ENCODE data around the gene TMEM150C.
"Not testable (repeated sequence)": the region's sequence is repeated elsewhere in the genome, so short reads cannot be mapped to it uniquely, and the experiment has no call there.

The TMEM150C gene

DNA sequence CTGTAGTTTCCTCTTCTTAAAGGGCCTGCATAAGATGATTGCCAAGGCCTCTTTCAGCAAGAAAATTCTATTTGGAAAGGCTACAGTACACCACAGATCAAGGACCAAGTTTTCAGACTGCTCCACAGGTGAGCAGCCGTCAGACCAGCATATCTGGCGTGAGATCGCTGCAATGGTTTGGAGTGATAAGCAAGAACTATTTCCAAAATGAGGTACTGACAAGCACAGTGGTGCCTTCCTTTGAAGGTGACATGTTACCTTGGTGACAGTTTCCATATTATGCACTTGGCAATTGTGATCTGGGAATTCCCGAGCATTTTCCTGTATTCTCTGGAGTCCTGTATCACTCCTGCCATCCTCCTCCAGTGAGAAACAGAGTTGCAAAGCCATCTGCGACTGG lies 7.3 kb upstream of the TMEM150C start:
- no peak for DNase-seq (ENCODE audit: low read depth)

DNA sequence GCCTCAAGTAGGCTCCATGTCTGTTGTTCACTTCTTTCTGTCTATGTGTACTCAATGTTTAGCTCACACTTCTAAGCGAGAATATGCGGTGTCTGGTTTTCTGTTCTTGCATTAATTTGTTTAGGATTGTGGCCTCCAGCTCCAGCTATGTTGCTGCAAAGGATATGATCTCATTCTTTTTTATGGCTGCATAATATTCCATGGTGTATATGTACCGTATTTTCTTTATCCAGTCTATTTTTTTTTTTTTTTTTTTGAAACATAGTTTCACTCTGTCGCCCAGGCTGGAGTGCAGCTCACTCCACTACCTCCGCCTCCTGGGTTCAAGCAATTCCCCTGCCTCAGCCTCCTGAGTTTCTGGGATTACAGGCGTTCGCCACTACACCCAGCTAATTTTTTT lies 5.7 kb upstream of the TMEM150C start:
- no peak for DNase-seq (ENCODE audit: low read depth)

DNA sequence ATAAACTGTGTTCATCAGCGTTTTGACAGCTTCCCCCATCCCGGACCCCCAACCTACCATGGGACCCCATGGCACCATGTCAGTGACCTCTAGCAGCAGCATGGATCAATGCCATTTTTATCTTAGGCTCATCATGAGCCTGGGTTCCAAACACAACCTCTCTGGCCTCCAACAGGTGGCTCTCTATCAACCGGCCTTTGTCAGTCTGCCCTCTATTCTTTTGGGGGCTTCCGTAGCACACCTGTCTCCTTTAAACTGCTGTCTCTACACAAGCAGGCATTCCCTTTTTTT lies 721 bp upstream of the TMEM150C start:
- DNase-seq (ENCODE audit: low read depth) = no peak

DNA sequence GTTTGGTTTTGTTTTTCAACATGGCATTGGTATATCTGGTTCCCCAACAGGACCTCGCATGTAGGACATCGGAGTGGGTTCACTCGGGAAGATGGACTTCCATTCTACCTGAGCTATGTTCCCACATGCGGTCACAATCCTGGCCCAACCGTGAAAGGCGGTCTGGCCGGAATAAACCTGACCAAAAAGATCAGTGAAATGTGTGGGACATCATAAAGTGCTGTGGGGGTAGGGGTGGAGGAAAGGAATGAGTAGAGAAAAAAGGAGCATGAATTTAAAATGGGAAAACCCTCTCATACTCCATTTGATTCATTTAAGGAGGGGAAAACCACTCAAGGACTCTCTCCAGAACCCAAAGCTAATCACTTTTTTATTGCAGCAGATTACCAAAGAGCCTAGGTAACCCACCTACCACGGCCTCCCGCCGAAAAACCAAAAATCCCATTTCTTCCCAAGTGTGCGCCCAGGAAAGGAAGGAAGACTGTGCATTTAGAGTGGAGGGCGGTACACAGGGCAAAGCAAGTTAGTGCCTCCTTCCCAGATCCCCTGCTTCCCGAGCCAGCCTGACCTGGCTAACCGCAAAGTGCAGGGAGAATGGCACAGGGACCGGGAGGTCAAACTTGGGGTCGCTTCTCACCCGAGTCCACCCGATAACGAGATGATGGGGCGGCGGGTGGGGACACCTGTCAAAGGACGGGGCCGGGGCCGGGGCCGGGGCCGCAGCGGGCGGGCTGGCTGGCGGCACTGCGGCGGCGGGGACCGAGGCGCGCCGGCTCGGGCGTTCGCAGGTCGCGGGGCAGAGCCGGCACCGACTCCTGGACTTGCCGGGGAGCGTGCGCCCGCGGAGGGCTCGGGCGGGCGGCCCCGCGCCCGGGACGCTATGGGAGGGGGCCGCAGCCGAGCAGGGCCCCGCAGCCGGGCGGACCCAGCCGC lies 669 bp downstream of the TMEM150C start:
- no peak for DNase-seq (ENCODE audit: low read depth)

DNA sequence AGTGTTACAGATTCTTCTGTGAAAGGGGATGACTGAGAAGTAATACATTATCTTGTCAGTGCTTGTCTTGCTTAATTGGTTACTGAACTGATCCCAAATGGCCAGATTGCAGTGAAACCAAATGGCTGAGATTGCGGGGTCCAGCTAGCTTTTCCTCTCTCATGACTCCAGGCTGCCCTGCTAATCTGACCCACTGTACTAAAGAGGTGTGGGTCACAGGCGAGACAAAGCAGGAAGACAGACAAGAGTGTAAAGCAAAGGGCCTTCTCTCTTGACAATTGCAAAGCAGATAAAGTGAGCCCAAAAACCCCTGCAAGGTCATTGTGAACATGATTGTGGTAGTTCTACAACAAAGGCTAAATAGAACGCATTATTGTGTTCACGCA lies 2.1 kb downstream of the TMEM150C start:
- DNase-seq (ENCODE audit: low read depth) = no peak

DNA sequence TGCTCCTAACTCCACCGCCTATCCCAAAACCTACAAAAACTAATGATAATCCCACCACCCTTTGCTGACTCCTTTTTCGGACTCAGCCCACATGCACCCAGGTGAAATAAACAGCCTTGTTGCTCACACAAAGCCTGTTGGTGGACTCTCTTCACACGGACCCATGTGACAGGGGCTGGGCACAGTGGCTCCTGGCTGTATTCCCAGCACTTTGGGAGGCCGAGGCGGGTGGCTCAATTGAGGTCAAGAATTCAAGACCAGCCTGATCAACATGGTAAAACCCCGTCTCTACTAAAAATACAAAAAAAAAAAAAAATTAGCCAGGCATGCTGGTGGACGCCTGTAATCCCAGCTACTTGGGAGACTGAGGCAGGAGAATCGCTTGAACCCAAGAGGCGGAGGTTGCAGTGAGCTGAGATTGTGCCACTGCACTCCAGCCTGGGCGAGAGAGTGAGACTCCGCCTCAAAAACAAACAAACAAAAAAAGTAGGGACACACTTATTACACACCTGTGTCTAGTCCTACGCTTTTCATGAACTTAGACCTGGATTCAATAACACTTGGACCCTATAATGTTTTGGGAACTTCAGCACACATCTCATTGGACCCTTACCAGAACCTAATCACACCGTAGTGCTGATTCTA lies 2.6 kb downstream of the TMEM150C start:
- not testable (repeated sequence) for DNase-seq (ENCODE audit: low read depth)

DNA sequence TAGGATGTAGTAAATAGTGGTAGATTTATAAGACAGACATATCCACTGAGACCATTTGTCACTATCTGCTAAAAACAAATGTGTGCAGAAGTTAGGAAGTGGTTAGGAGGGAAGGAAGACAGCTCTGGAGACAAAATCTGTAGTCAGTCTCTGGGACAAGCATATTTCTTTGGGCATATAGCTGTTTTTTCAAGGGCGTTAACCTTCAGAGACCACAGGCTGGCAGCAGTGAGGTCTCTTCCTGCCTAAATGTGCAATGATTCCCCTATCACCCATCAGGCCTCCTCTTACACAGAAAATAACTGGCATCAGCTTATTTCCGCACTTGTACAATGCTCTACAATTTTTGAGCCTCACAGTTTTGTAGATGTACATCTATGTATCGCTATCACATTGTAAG lies 6.5 kb downstream of the TMEM150C start:
- no peak for DNase-seq (ENCODE audit: low read depth)

DNA sequence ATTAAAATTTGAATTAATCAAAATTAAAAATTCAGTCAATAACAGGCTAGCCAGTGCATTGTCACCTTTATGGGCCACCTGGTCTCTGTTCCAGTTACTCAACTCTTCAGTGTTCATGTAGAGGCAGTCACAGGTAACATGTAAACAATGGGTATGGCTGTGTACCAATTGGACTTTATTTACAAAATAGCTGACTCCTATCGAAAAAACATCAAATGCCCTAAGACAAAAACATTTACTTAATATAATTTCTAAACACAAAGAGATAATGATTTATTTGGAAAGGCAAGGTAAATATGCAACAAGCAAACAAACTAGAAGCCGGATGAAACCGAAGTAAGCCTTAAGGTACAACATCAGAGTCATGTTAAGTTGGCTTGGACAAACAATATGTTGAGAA lies 8.8 kb downstream of the TMEM150C start:
- DNase-seq (ENCODE audit: low read depth) = no peak

DNA sequence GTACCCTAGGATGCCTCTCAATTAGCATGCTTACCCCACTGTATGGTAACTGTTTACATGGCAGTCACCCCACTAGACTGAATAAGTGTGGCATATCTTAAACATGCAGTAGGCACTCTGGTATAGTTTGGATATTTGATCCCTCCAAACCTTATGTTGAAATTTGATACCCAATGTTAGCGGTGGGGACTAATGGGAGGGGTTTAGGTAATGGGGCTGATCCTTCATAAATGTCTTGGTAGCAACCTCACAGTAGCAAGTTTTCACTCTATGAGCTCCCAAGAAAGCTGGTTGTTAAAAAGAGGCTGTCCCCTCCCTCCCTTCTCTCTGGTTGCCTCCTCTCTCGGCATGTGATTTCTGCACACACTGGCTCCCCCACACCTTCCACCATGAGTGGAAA lies 10.1 kb downstream of the TMEM150C start:
- no peak for DNase-seq (ENCODE audit: low read depth)

DNA sequence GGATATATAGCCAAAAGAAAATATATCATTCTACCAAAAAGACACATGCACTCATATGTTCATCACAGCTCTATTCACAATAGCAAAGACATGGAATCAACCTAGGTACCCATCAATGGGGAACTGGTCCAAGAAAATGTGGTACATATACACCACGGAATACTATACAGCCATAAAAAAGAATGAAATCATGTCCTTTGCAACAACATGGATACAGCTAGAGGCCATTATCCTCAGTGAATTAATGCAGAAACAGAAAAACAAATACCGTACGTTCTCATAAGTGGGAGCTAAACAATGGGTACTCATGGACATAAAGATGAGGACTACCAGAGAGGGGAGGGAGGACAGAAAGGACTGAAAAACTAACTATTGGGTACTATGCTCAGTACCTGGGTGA lies 13.9 kb downstream of the TMEM150C start:
- not testable (repeated sequence) for DNase-seq (ENCODE audit: low read depth)

DNA sequence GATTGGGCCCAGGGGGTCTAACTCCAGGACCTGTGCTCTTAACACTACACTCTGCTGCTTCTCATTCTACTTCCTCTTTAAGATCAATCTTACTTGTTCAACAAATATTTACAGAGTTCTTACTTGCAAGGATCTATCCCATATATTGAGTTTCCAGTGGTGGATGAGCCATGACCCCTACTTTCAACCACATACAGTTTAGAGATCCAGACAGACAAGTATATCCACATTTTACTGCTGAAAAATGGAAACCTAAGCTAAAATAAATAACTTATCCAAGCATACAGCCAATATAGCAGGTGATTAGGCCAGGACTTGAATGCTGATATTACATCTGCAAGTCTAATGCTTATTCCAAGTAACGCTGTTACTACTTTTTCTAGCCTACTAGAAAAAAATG lies 18.7 kb downstream of the TMEM150C start:
- DNase-seq (ENCODE audit: low read depth) = no peak

DNA sequence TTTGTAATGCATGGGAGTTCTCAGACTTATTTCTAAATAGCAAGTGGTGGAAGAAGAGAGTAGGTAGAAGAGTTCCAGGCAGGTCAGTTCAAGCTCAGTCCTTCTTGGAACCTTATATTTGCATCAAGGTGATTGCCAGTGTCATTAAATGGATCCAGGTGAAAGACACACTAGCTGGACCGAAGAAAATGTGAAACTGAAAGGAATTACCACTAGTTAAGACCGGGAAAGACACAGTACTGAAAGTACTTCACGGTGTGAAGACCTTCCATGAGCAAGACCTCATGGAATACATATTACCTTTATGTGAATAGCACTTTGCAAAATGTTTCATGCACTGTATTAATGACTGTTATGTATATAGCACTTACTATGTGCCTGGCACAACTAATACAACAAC lies 19.1 kb downstream of the TMEM150C start:
- no peak for DNase-seq (ENCODE audit: low read depth)

DNA sequence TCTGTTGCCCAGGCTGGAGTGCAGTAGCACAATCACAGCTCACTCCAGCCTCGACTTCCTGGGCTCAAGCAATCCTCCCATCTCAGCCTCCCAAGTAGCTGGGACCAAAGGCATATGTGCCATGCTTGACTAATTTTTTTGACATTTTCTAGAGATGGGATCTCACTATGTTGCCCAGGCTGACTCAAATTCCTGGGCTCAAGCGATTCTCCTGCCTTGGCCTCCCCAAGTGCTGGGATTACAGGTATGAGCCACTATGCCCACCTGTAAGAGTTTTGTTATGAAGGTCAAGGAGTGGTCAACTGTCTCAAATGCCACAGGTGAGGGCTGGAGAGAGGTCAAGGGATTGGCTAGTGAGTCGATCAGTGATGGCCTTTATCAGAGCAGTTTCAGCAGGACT lies 32.5 kb downstream of the TMEM150C start:
- DNase-seq (ENCODE audit: low read depth) = no peak

DNA sequence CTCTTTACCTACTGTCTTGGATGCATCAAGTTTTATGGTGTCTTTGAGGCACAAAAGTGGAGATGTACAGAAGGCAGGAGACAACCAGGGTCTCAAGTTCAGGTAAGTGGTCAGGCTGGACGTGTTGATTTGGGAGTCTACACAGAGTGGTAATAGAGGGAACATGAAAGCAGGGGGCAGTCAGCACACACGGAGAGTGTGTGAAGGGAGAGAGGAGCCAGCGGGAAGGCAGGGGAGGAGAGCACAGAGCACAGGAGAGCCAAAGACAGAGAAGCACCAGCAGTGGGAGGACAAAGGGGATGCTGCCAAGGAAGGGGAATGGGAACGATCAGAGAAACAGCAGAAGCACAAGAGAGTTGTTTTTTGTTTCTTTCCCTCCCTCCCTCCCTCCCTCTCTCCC lies 32.9 kb downstream of the TMEM150C start:
- no peak for DNase-seq (ENCODE audit: low read depth)

DNA sequence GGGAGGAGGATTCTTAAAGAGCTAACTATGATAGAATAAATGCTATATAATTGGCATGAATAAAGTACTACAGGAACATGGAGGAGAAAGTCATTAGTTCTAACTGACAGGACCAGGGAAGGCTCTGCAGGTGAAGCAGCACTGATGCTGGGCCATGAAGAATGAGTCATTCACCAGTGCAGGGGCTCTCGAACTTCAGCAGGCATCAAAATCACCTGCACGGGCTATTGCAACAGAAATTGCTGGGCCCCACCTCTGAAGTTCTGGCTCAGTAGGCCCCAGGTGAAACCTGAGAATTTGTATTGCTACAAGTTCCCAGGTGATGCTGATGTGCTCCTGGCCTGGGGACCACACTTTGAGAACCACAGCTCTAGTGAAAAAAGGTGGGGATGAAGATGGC lies 33.7 kb downstream of the TMEM150C start:
- DNase-seq (ENCODE audit: low read depth) = no peak

DNA sequence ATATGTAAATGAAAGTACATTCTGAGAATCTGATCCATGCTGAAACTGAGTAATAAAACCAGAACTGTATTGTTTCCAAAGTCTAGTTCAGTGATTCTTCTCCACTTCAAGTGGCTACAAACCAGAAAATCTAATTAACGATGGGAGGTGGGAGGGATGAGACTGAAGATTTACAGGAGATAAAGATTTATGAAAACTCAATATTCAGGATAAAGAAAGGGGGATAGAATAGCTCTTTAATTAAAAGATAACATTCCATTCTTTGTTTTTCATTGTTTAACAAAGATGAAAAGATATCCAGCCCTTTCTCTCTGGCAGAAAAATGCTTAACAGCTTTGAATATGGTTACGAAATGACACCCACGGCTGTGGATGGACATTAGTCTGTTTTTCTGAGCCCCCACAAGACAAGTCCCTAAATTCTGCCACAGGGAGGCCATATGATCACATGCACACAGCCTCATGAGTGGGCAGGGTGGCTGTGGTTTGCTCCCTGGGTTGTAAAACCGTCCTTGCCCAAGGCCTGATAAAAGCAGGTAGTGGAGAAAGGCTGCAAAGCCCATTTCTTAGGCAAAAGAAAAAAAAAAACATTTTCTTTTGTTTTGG lies 36.4 kb downstream of the TMEM150C start:
- DNase-seq (ENCODE audit: low read depth) = no peak

DNA sequence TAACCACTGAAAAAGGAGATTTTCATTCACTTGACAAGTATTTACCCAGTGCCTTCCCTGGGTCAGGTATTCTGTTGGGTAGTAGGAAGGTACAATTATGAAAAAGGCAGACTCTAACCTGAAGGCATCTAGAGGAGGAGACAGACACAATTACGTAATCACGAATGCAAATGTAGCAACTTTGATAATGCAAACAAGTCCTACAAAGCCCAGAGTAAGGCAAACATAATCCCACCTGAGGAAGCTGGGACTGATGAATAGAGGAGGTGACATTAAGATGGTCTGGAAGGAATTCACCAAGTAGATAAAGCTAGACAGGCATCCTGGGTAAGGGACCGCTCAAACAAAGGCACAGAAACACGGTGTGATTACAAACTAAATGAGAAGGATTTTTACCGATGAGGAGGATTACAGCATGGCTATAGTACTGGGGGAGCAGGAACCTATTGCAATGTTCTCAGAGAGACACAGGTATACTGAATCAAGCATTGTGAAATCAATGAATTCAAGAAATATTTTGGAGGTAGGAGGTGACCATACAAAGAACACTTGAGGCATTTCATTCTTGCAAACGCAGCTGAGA lies 37.1 kb downstream of the TMEM150C start:
- no peak for DNase-seq (ENCODE audit: low read depth)

DNA sequence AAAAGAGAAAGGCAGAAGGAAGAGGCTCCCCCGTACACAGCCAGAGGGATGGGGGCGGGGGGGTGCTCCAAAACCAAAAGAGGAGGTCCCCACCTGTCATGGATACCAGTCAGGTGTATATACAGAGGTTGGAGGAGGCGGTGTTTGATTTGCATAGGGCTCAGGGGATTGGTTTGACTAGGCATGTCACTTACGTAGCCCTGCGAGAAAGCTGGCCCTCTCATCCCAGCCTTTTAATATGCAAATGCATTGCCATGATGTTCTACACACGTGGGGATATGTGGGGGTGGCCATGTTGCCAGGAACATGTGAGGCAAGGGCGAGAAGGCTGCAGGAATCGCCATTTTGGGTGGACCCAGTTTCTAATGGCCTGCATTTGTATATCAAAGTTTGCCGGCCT lies 38.6 kb downstream of the TMEM150C start:
- DNase-seq (ENCODE audit: low read depth) = no peak

DNA sequence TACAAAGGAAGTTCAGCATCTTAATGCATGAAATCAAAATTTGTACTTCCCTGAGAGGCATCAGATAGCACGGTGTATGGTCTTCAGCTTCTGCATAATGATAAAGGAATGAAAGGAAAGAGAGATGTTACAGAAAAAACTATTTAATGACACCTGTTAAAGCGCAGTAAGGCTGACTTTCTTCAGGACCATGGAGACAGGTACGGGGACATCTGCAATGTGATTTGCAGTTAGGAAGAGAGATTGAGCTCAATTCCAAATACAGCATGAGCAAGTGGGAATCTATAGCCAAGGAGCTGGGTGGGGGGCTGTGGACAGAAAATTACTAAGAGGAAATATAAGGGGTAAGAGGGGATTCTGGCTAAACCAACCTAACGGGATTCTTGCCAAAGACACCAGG lies 39.3 kb downstream of the TMEM150C start:
- DNase-seq (ENCODE audit: low read depth) = no peak

DNA sequence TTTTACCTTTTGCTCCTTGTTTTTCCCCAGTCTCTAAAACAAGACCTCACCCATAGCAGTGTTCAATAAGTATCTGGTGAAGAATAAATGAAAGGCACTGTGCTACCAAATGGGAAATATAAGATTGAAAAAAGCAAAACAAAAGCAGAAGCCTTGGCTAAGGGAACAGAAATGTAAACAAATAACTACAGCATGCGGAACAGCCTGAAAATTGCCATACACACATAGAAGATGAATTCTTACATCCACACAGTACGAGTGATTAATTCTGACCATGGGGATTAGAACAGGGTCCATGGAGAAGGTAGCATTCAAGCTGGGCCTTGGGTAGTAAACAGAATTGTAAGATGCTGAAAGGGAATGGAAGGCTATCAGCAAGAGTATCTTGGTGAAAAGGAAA lies 40.5 kb downstream of the TMEM150C start:
- DNase-seq (ENCODE audit: low read depth) = no peak

DNA sequence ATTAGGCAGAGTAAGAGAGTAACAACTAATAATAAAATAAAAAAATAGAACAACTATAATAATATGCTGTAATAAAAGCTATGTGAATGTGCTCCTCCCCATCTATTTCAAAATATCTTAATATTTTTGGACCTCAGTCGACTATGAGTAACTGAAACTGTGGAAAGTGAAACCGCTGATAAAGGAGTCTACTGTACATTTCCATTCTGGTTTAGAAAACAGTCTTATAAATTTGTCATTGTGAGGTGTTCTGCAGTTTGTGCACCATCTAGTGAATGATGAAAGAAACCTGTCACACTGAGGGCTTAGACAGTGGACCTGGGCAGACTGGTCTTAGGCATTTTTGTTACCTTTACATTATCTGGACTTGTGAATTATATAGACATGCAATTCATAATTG lies 42.0 kb downstream of the TMEM150C start:
- no peak for DNase-seq (ENCODE audit: low read depth)

DNA sequence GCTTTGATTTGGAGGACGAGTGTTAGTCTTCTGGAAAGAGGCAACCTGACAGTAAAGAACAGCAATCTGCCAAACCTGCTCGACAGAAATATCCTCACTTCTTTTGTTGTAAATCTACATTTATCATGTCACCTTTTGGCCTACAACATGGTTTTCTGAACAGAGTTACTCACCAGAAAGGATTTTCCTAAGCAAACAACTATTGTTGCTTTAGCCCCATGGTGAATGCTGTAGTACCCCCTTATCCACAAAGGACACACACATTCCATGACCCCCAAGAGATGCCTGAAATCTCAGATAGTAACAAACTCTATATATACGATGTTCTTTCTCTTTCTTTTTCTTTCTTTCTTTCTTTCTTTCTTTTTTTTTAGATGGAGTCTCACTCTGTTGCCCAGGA lies 42.7 kb downstream of the TMEM150C start:
- no peak for DNase-seq (ENCODE audit: low read depth)

DNA sequence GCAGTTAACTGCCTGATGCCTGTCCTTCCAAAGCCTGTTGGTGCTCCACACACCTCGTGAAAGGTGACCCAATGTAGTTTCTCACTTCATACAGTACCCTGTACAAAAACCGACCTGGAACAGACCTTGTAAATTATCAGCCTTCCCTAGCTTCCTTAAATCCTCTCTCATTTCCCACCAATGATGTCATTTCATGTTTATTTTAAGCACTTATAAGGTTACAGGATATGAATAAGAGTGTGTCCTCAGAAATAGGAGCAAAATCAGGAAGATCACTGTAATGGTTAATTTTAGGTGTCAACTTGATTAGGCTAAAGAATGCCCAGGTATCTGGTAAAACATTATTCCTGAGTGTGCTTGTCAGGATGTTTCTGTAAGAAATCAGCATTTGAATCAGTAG lies 44.7 kb downstream of the TMEM150C start:
- no peak for DNase-seq (ENCODE audit: low read depth)

All from activated gamma-delta T cell treated with anti-CD3 and anti-CD28 coated beads, Interleukin-2, amount 50 U/mL, for 16 hours (primary cell).